Transverse colon (tissue), 4 donors: ENCODE results near the gene AGT. TPM values are rescaled to one million over a fixed set of nuclear protein-coding genes. Genes with fewer than 3 reads are reported as not detected.

Source experiments
- DNase-seq: peaks from one replicate; pipeline ENCODE4 v3.0.0-alpha.2; 2019
- H3K27ac ChIP-seq, 4 donors: fragments of 200-600 bp; sonication (generic); 2 replicates each; pipeline ENCODE4 v1.5.1; 2016 to 2018; ENCODE audit warnings: inconsistent platforms in 4 of 4
- H3K27me3 ChIP-seq: fragments of 200-600 bp; sonication (generic); 2 replicates; pipeline ENCODE4 v1.5.1; 2017; ENCODE audit warnings: inconsistent platforms
- H3K36me3 ChIP-seq, 4 donors: fragments of 200-600 bp; sonication (generic); 2 replicates each; pipeline ENCODE4 v1.5.1; 2017 to 2019; ENCODE audit warnings: inconsistent platforms in 4 of 4
- H3K4me1 ChIP-seq, 4 donors: fragments of 200-600 bp; sonication (generic); 2 replicates each; pipeline ENCODE4 v1.5.1; 2017 to 2020; ENCODE audit warnings: inconsistent platforms in 4 of 4
- H3K4me3 ChIP-seq, 4 donors: fragments of 200-600 bp; sonication (generic); 1 replicate in 1 of 4; 2 replicates in 3 of 4; pipeline versions ENCODE4 v1.5.1 to v1.6.1; 2017 to 2019; ENCODE audit warnings: inconsistent platforms in 4 of 4
- H3K9me3 ChIP-seq, 2 donors: fragments of 200-600 bp; sonication (generic); 2 replicates each; pipeline ENCODE4 v1.5.1; 2017 to 2019; ENCODE audit warnings: inconsistent platforms in 2 of 2
- EP300 ChIP-seq: sonication (generic); formaldehyde crosslinking; IDR thresholded peaks from one replicate; pipeline ENCODE4 v1.6.1; 2017; ENCODE audit warnings: antibody characterized with exemption, low read depth
- POLR2A ChIP-seq: fragments of 450-650 bp; IDR thresholded peaks from one replicate; pipeline ENCODE4 v1.6.1; 2016; ENCODE audit warnings: antibody characterized with exemption, mild to moderate bottlenecking, moderate library complexity
- POLR2AphosphoS5 ChIP-seq, 3 donors: sonication (generic); formaldehyde crosslinking; IDR thresholded peaks; one replicate each; pipeline ENCODE4 v1.6.1; 2016; ENCODE audit warnings: antibody characterized with exemption in 3 of 3
- WGBS, 2 donors: methylation state at CpG; one replicate each; pipeline ENCODE4 v1.1.5; 2018; ENCODE audit warnings: low coverage in 1 of 2; 5-methylcytosine and 5-hydroxymethylcytosine counted together
- in situ Hi-C, 4 donors: fragments of 200-750 bp; cut with MboI; loops; one replicate each; pipeline versions ENCODE4 v1.15.0 to v1.15.1; 2017; ENCODE audit warnings: low sequenced_read_pairs in 3 of 4, low pct_ligation_motif_present in 1 of 4, low pct_unique_long_range_greater_than_20kb in 1 of 4
- intact Hi-C: fragments of 100-400 bp; cut with DNase I; formaldehyde crosslinking; loops from one replicate; pipeline ENCODE4 v1.15.1; 2023; ENCODE audit warnings: low total_unique reads
- total RNA-seq, 4 donors: library from RNA; depleted of rRNA; stranded (reverse); fragments of >200 nt; gene quantifications; one replicate each; pipeline ENCODE4 v1.1.0, GENCODE V29; 2016
- TF ChIP-seq, protein P1 (sequence below), 5 experiments: fragments of 200-600 bp in 3 of 5; fragments of 450-650 bp in 2 of 5; sonication (generic) in 3 of 5; IDR thresholded peaks; 1 replicate in 2 of 5; 2 replicates in 3 of 5; pipeline ENCODE4 v1.5.1; 2016 to 2017; ENCODE audit warnings: antibody characterized with exemption in 5 of 5, inconsistent platforms in 3 of 5, mild to moderate bottlenecking in 2 of 5, moderate library complexity in 1 of 5

AGT gene
- total RNA-seq, 4 donors from 2014 or later, result 0.60 to 1.7 (median 0.90) TPM

DNA sequence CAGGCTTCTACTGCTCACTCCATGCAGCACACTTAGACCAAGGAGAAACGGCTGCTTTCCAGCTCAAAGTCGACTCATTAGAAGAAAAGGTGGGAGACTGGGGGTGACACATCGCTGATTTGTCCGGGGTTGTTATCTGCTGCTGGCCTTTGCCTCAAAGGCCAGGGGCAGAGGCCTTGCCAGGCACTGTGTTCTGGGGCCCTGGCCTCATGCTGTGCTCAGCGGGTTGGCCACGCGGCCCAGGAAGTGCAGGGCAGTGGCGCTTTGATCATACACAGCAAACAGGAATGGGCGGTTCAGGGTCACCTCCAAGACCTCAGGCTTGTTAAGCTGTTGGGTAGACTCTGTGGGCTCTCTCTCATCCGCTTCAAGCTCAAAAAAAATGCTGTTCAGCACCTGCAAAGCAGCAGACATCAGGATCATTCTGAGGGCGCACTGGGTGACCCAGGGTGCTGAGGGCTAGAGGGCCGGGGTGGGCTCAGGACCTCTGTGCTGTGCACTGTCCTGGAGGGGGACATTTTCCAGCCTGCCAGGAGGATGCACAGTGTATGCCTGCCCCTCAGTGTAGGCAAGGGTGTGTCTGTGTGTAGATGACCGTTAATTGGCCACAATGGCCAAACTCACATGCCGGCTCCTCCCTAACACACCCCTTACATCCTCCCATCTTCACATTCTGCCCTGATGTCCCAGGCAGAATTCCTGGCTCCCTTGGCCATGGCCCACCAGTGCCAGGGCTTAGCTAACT, 10.8 kb downstream of the AGT start:
- H3K4me3 ChIP-seq, result no peak overlapping the region
- intact Hi-C loops, result no loop called here
- H3K4me1 ChIP-seq, result peaks cover 0 to 3% (median 1%) of the 10 kb centered on the region in 4 donors
- TF ChIP-seq POLR2AphosphoS5 (IDR thresholded peaks at IDR 0.05) (no peak), EP300 (no peak), POLR2A (no peak)
- TF ChIP-seq, protein P1, sequence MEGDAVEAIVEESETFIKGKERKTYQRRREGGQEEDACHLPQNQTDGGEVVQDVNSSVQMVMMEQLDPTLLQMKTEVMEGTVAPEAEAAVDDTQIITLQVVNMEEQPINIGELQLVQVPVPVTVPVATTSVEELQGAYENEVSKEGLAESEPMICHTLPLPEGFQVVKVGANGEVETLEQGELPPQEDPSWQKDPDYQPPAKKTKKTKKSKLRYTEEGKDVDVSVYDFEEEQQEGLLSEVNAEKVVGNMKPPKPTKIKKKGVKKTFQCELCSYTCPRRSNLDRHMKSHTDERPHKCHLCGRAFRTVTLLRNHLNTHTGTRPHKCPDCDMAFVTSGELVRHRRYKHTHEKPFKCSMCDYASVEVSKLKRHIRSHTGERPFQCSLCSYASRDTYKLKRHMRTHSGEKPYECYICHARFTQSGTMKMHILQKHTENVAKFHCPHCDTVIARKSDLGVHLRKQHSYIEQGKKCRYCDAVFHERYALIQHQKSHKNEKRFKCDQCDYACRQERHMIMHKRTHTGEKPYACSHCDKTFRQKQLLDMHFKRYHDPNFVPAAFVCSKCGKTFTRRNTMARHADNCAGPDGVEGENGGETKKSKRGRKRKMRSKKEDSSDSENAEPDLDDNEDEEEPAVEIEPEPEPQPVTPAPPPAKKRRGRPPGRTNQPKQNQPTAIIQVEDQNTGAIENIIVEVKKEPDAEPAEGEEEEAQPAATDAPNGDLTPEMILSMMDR (IDR thresholded peaks at IDR 0.05), result no peak
- H3K27ac ChIP-seq, result no peak overlapping the region
- no peak for DNase-seq
- 48 to 71% methylated on average over 2 to 14 of the region's 14 CpGs for WGBS, 2 donors
- in situ Hi-C loops, result no loop called here
- no peaks in the 10 kb centered on the region for H3K27me3 ChIP-seq
- no peaks in the 10 kb centered on the region for H3K36me3 ChIP-seq
- no peaks in the 10 kb centered on the region for H3K9me3 ChIP-seq

DNA sequence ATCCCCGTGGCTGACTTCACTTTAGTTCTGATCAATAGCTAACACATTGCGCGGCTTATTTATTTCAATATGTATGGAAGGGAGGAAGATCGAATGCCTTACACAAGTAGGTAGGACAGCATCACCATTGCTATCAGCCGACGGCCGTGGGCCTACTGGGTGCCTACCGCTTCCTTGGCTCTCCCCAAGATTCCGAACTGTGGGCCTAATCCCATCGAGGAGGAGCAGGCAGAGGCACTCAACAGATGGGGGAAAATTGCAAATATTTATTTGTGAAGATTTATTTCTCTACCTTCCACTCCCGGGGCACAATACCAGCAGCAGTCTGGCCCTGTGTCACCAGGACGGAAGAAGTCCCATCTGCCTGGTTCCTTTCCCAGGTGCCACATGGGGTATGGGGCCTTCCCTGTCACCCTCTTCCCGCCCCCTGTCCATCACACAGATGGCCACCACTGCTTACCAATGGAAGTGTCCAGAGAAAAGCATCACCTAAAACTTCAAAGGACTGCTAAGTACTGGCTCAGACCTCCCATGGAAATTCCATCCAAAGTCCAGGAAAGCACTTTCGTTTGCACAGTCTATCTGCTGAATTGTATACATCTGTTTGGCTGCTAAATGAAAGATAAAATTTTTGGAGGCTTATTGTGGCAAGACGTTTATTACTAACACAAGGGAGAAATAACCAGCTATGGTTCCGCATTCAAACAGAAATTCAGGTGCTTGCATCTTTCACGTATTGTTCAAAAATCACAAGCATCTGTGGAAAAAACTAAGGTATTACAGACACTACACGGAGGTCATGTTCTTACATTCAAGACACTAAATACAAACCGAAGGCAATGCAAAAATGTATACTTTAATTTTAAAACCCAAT, 11.8 kb downstream of the AGT start:
- H3K27me3 ChIP-seq, result no peaks in the 10 kb centered on the region
- 80 to 87% methylated on average over 11 to 19 of the region's 19 CpGs for WGBS, 2 donors
- intact Hi-C loops (no loop called here), in situ Hi-C loops (no loop called here)
- H3K4me3 ChIP-seq, result no peak overlapping the region
- H3K4me1 ChIP-seq, result no peaks in the 10 kb centered on the region
- H3K36me3 ChIP-seq, result no peaks in the 10 kb centered on the region
- no peak for DNase-seq
- no peak overlapping the region for H3K27ac ChIP-seq
- TF ChIP-seq POLR2A (no peak), EP300 (no peak), POLR2AphosphoS5 (IDR thresholded peaks at IDR 0.05) (no peak)
- TF ChIP-seq, protein P1 (IDR thresholded peaks at IDR 0.05), result no peak
- H3K9me3 ChIP-seq, result no peaks in the 10 kb centered on the region

- Histone ChIP-seq H3K27ac (no peak overlapping the region), H3K36me3 (no peaks in the 10 kb centered on the region), H3K27me3 (no peaks in the 10 kb centered on the region), H3K9me3 (no peaks in the 10 kb centered on the region), H3K4me3 (no peak overlapping the region), H3K4me1 (no peaks in the 10 kb centered on the region)
- TF ChIP-seq POLR2A (no peak), EP300 (no peak), POLR2AphosphoS5 (IDR thresholded peaks at IDR 0.05) (no peak)
- TF ChIP-seq, protein P1 (IDR thresholded peaks at IDR 0.05), result no peak
- no peak for DNase-seq
- 88% methylated on average over 17 of the region's 17 CpGs; no CpG with 5 or more reads in 1 of the 2 donors for WGBS, 2 donors
- in situ Hi-C loops (no loop called here), intact Hi-C loops (no loop called here)
Observed at GRCh38 chr1:230701434-230701833, 12.5 kb downstream of the AGT start.

- Histone ChIP-seq H3K36me3 (no peaks in the 10 kb centered on the region), H3K4me3 (no peak overlapping the region), H3K9me3 (no peaks in the 10 kb centered on the region), H3K27ac (no peak overlapping the region), H3K27me3 (no peaks in the 10 kb centered on the region), H3K4me1 (no peaks in the 10 kb centered on the region)
- intact Hi-C loops, result no loop called here
- in situ Hi-C loops, result no loop called here
- 77 to 79% methylated on average over 4 of the region's 4 CpGs for WGBS, 2 donors
- no peak for DNase-seq
- TF ChIP-seq POLR2AphosphoS5 (IDR thresholded peaks at IDR 0.05), result no peak
- TF ChIP-seq POLR2A, result no peak
Observed at GRCh38 chr1:230700132-230700531, 13.8 kb downstream of the AGT start.
